PC-3 (cell line): ENCODE results near the gene PHKG1. TPM values are rescaled to one million over a fixed set of nuclear protein-coding genes. Genes with fewer than 3 reads are reported as not detected.

Source experiments
- ATAC-seq: fragments of 200-7000 bp; cut with Tn5 transposase; 2 replicates; pipeline ENCODE4 v1.9.1; 2020; ENCODE audit warnings: mild to moderate bottlenecking, moderate library complexity
- BruUV-seq: library from RNA; stranded (reverse); fragments of 400-500 nt; replicated peaks from 2 replicates; lab custom pipeline; 2021; lab: Mats Ljungman, UMichigan
- CTCF ChIA-PET: fragments of 300-600 bp; sonication (Branson Sonifier 250); formaldehyde crosslinking; loops from one replicate; lab custom pipeline; 2022; ENCODE audit warnings: antibody characterized with exemption; lab: Charles Lee
- POLR2A ChIA-PET: fragments of 300-600 bp; sonication (Branson Sonifier 250); formaldehyde crosslinking; loops from one replicate; lab custom pipeline; 2022; ENCODE audit warnings: antibody characterized with exemption; ENCODE audit not compliant: unreplicated experiment; lab: Charles Lee
- DNase-seq: peaks from one replicate; pipeline ENCODE4 v3.0.0-alpha.2; 2015
- H2AFZ ChIP-seq: fragments of 300-600 bp; sonication (generic); 2 replicates; pipeline ENCODE4 v1.6.0; 2016; ENCODE audit warnings: antibody characterized with exemption, low read length
- H3F3A ChIP-seq: fragments of 300-600 bp; sonication (generic); one replicate; pipeline ENCODE4 v1.6.0; 2017; ENCODE audit warnings: antibody characterized with exemption, low read length, control low read depth, mild to moderate bottlenecking; ENCODE audit not compliant: unreplicated experiment
- H3K27ac ChIP-seq: fragments of 300-600 bp; sonication (generic); 2 replicates; pipeline ENCODE4 v1.5.1; 2016; ENCODE audit warnings: mild to moderate bottlenecking, low read length
- H3K27me3 ChIP-seq: fragments of 300-600 bp; sonication (generic); 2 replicates; pipeline ENCODE4 v1.6.1; 2016; ENCODE audit warnings: low read length, mixed read lengths
- H3K36me3 ChIP-seq: fragments of 300-600 bp; sonication (generic); 2 replicates; pipeline ENCODE4 v1.6.1; 2016; ENCODE audit warnings: low read depth, mixed run types, low read length, mixed read lengths
- H3K4me1 ChIP-seq: fragments of 300-600 bp; sonication (generic); 2 replicates; pipeline ENCODE4 v1.5.1; 2016; ENCODE audit warnings: low read length; ENCODE audit not compliant: insufficient read depth
- H3K4me2 ChIP-seq: fragments of 300-600 bp; sonication (generic); 2 replicates; pipeline ENCODE4 v1.6.0; 2016; ENCODE audit warnings: low read length
- H3K4me3 ChIP-seq: fragments of 300-600 bp; sonication (generic); 2 replicates; pipeline ENCODE4 v1.5.1; 2016; ENCODE audit warnings: mild to moderate bottlenecking, low read length, mixed read lengths
- H3K79me2 ChIP-seq: fragments of 300-600 bp; sonication (generic); 2 replicates; pipeline ENCODE4 v1.6.1; 2017; ENCODE audit warnings: low read length, mixed read lengths
- H3K9ac ChIP-seq: fragments of 300-600 bp; sonication (generic); 2 replicates; pipeline ENCODE4 v1.6.0; 2016; ENCODE audit warnings: mild to moderate bottlenecking, low read length
- H3K9me2 ChIP-seq: fragments of 300-600 bp; sonication (generic); replicated peaks from 2 replicates; pipeline ENCODE4 v1.6.1; 2016; ENCODE audit warnings: mixed run types, low read length, mixed read lengths
- H3K9me3 ChIP-seq: fragments of 300-600 bp; sonication (generic); 2 replicates; pipeline ENCODE4 v1.6.1; 2016; ENCODE audit warnings: low read length, mixed read lengths
- H4K20me1 ChIP-seq: fragments of 300-600 bp; sonication (generic); 2 replicates; pipeline ENCODE4 v1.6.1; 2016; ENCODE audit warnings: low read length, mixed read lengths
- EZH2 ChIP-seq: fragments of 300-600 bp; sonication (generic); IDR thresholded peaks from one replicate; pipeline ENCODE4 v1.6.1; 2017; ENCODE audit warnings: antibody characterized with exemption, mild to moderate bottlenecking, low read length; ENCODE audit not compliant: unreplicated experiment
- EZH2phosphoT487 ChIP-seq: fragments of 300-600 bp; sonication (generic); IDR thresholded peaks from 2 replicates; pipeline ENCODE4 v1.6.1; 2018; ENCODE audit warnings: mild to moderate bottlenecking, antibody characterized with exemption, low read length, borderline replicate concordance
- intact Hi-C: fragments of 100-400 bp; cut with micrococcal nuclease; formaldehyde crosslinking; loops from 2 replicates; pipeline ENCODE4 v1.9.0; 2023
- total RNA-seq: library from RNA; depleted of rRNA; stranded (reverse); fragments of >200 nt; gene quantifications from 2 replicates; pipeline ENCODE4 v1.2.3, GENCODE V29; 2014
- TF ChIP-seq, protein P1 (sequence below): fragments of 300-600 bp; sonication (generic); conservative IDR thresholded peaks from 2 replicates; pipeline ENCODE4 v1.5.1; 2017; ENCODE audit warnings: antibody characterized with exemption, low read depth, mild to moderate bottlenecking, low read length

The PHKG1 gene
- total RNA-seq, 1 experiment from 2014 or later: 1.3 TPM

GRCh38 chr7:56091591-56091990 lies 1.2 kb downstream of the PHKG1 start:
- ChIA-PET CTCF (no interaction called here), POLR2A (no interaction called here)
- DNase-seq (no peak), ATAC-seq (no peak)
- no peak overlapping the region for H2AFZ ChIP-seq
- no TSS peak for BruUV-seq
- H3K27me3 ChIP-seq: no peaks in the 10 kb centered on the region
- H3K27ac ChIP-seq: no peak overlapping the region
- no peaks in the 10 kb centered on the region for H3K79me2 ChIP-seq
- intact Hi-C loops: no loop called here
- TF ChIP-seq, protein P1, sequence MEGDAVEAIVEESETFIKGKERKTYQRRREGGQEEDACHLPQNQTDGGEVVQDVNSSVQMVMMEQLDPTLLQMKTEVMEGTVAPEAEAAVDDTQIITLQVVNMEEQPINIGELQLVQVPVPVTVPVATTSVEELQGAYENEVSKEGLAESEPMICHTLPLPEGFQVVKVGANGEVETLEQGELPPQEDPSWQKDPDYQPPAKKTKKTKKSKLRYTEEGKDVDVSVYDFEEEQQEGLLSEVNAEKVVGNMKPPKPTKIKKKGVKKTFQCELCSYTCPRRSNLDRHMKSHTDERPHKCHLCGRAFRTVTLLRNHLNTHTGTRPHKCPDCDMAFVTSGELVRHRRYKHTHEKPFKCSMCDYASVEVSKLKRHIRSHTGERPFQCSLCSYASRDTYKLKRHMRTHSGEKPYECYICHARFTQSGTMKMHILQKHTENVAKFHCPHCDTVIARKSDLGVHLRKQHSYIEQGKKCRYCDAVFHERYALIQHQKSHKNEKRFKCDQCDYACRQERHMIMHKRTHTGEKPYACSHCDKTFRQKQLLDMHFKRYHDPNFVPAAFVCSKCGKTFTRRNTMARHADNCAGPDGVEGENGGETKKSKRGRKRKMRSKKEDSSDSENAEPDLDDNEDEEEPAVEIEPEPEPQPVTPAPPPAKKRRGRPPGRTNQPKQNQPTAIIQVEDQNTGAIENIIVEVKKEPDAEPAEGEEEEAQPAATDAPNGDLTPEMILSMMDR: no peak
- TF ChIP-seq EZH2phosphoT487 (no peak), EZH2 (no peak)
- no peaks in the 10 kb centered on the region; the same call in 1 of the 2 replicates for H3K4me1 ChIP-seq
- H3K4me2 ChIP-seq: no peak overlapping the region
- no peaks in the 10 kb centered on the region for H3K9me2 ChIP-seq
- H3K9ac ChIP-seq: no peak overlapping the region
- no peaks in the 10 kb centered on the region for H3K9me3 ChIP-seq
- no peaks in the 10 kb centered on the region for H4K20me1 ChIP-seq
- no peak overlapping the region for H3K4me3 ChIP-seq
- no peaks in the 10 kb centered on the region for H3K36me3 ChIP-seq
- H3F3A ChIP-seq: no peaks in the 10 kb centered on the region

- no peak for ATAC-seq
- Histone ChIP-seq H3K4me2 (no peak overlapping the region), H4K20me1 (no peaks in the 10 kb centered on the region), H2AFZ (no peak overlapping the region), H3F3A (no peaks in the 10 kb centered on the region), H3K9me3 (no peaks in the 10 kb centered on the region), H3K9me2 (no peaks in the 10 kb centered on the region), H3K4me1 (no peaks in the 10 kb centered on the region), H3K27me3 (no peaks in the 10 kb centered on the region), H3K4me3 (no peak overlapping the region), H3K79me2 (no peaks in the 10 kb centered on the region), H3K36me3 (no peaks in the 10 kb centered on the region), H3K9ac (no peak overlapping the region), H3K27ac (no peak overlapping the region)
- TF ChIP-seq, protein P1: no peak
- TF ChIP-seq EZH2: no peak
- no peak for TF ChIP-seq EZH2phosphoT487
- no peak for DNase-seq
- intact Hi-C loops: no loop called here
- no TSS peak for BruUV-seq
- CTCF ChIA-PET: no interaction called here
- POLR2A ChIA-PET: no interaction called here
Observed at GRCh38 chr7:56087445-56087844, 5.3 kb downstream of the PHKG1 start.

DNA sequence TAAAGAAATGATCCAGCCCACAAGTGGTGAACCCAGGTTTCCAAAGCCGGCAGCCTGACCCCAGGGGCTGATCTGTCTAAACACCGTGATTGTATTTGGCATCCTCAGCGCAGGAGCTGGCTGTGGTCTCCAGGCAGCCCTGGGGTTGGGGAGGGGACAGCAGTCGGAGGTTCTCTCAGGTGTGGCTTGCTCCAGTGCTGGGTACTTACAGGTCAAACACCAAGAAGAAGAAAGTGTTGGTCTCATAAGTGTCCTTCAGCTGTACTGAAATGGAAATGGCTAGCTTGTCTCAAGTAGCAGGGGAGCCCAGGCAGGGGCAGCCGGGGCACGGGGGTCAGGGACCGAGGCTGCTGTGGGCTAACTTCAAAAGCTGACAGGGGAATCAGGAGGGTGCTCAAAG lies 6.0 kb downstream of the PHKG1 start:
- TF ChIP-seq EZH2phosphoT487 (no peak), EZH2 (no peak)
- TF ChIP-seq, protein P1: no peak
- DNase-seq (no peak), ATAC-seq (no peak)
- BruUV-seq: no TSS peak
- no peak overlapping the region for H3K9ac ChIP-seq
- H3K9me3 ChIP-seq: no peaks in the 10 kb centered on the region
- H3K4me1 ChIP-seq: no peaks in the 10 kb centered on the region
- no peaks in the 10 kb centered on the region for H3K27me3 ChIP-seq
- no peaks in the 10 kb centered on the region for H3K79me2 ChIP-seq
- no peaks in the 10 kb centered on the region for H3F3A ChIP-seq
- ChIA-PET CTCF (no interaction called here), POLR2A (no interaction called here)
- H3K27ac ChIP-seq: no peak overlapping the region
- H3K4me3 ChIP-seq: no peak overlapping the region
- H2AFZ ChIP-seq: no peak overlapping the region
- H4K20me1 ChIP-seq: no peaks in the 10 kb centered on the region
- H3K4me2 ChIP-seq: no peak overlapping the region
- no peaks in the 10 kb centered on the region for H3K9me2 ChIP-seq
- intact Hi-C loops: no loop called here
- no peaks in the 10 kb centered on the region for H3K36me3 ChIP-seq
